IMR-90 (cell line): ENCODE results near the gene SMYD1. TPM values are rescaled to one million over a fixed set of nuclear protein-coding genes. Genes with fewer than 3 reads are reported as not detected.

ENCODE experiments used
- ATAC-seq: fragments of 200-7000 bp; cut with Tn5 transposase; 2 replicates; pipeline ENCODE4 v1.9.1; 2020; ENCODE audit warnings: low read depth, mild to moderate bottlenecking, moderate library complexity
- BruUV-seq: library from RNA; stranded (reverse); fragments of 400-500 nt; replicated peaks from 2 replicates; lab custom pipeline; 2021; lab: Mats Ljungman, UMichigan
- CTCF ChIA-PET: fragments of 300-600 bp; formaldehyde crosslinking; extraction: SDS; loops from one replicate; lab custom pipeline; 2021; ENCODE audit warnings: antibody characterized with exemption; lab: Yijun Ruan, JAX
- POLR2A ChIA-PET: fragments of 300-600 bp; sonication (Branson Sonifier 250); formaldehyde crosslinking; loops from one replicate; lab custom pipeline; 2022; ENCODE audit warnings: antibody characterized with exemption; ENCODE audit not compliant: unreplicated experiment; lab: Charles Lee
- DNase-seq: peaks from one replicate; pipeline ENCODE4 v3.0.0; 2013
- H2AFZ ChIP-seq: replicated peaks from 2 replicates; pipeline ENCODE3; 2013; ENCODE audit warnings: low read length, mild to moderate bottlenecking; ENCODE audit not compliant: poor library complexity
- H2AK5ac ChIP-seq: 2 replicates; pipeline ENCODE4 v1.6.1; 2013; ENCODE audit warnings: low read depth, low read length, inconsistent platforms
- H2AK9ac ChIP-seq: replicated peaks from 2 replicates; pipeline ENCODE3; 2013; ENCODE audit warnings: mild to moderate bottlenecking, low read depth, low read length, moderate library complexity; ENCODE audit not compliant: poor library complexity
- H2BK120ac ChIP-seq: 2 replicates; pipeline ENCODE4 v1.6.1; 2013; ENCODE audit warnings: low read depth, low read length, inconsistent platforms
- H2BK15ac ChIP-seq: 3 replicates; pipeline ENCODE4 v1.6.1; 2013; ENCODE audit warnings: low read depth, low read length, inconsistent platforms
- H2BK20ac ChIP-seq: 2 replicates; pipeline ENCODE4 v1.6.1; 2013; ENCODE audit warnings: low read depth, mild to moderate bottlenecking, inconsistent platforms, low read length, moderate library complexity
- H2BK5ac ChIP-seq: 2 replicates; pipeline ENCODE4 v1.6.1; 2013; ENCODE audit warnings: mild to moderate bottlenecking, low read depth, low read length, inconsistent platforms; ENCODE audit not compliant: poor library complexity, severe bottlenecking
- H3K14ac ChIP-seq: replicated peaks from 2 replicates; pipeline ENCODE4 v1.6.1; 2013; ENCODE audit warnings: low read depth, low read length, inconsistent platforms
- H3K18ac ChIP-seq: 2 replicates; pipeline ENCODE4 v1.6.1; 2013; ENCODE audit warnings: low read depth, low read length, control low read depth
- H3K23ac ChIP-seq: 2 replicates; pipeline ENCODE4 v1.6.1; 2013; ENCODE audit warnings: low read depth, low read length, inconsistent platforms
- H3K27ac ChIP-seq: 2 replicates; pipeline ENCODE4 v1.5.1; 2013; ENCODE audit warnings: mild to moderate bottlenecking, control low read depth, low read length; ENCODE audit not compliant: insufficient read depth
- H3K27me3 ChIP-seq: 2 replicates; pipeline ENCODE4 v1.6.1; 2013; ENCODE audit warnings: low read length; ENCODE audit not compliant: control insufficient read depth, insufficient read depth
- H3K36me3 ChIP-seq: 2 replicates; pipeline ENCODE4 v1.6.1; 2013; ENCODE audit warnings: low read length, mixed read lengths; ENCODE audit not compliant: control insufficient read depth, insufficient read depth
- H3K4ac ChIP-seq: 2 replicates; pipeline ENCODE4 v1.6.1; 2013; ENCODE audit warnings: low read depth, low read length, inconsistent platforms
- H3K4me1 ChIP-seq: 2 replicates; pipeline ENCODE4 v1.6.1; 2013; ENCODE audit warnings: low read length, mixed read lengths; ENCODE audit not compliant: control insufficient read depth, insufficient read depth
- H3K4me2 ChIP-seq: 2 replicates; pipeline ENCODE4 v1.6.1; 2013; ENCODE audit warnings: low read depth, mild to moderate bottlenecking, control low read depth, low read length, moderate library complexity
- H3K4me3 ChIP-seq: 2 replicates; pipeline ENCODE4 v1.5.1; 2013; ENCODE audit warnings: low read depth, mild to moderate bottlenecking, control low read depth, low read length, moderate library complexity; ENCODE audit not compliant: insufficient read depth
- H3K56ac ChIP-seq: 2 replicates; pipeline ENCODE4 v1.6.1; 2013; ENCODE audit warnings: low read length, inconsistent platforms; ENCODE audit not compliant: insufficient read depth; ENCODE audit errors: extremely low read depth
- H3K79me1 ChIP-seq, 2 experiments: 2 replicates each; pipeline ENCODE4 v1.6.1; 2013; ENCODE audit warnings: low read length in 2 of 2, inconsistent platforms in 1 of 2, low read depth in 1 of 2
- H3K9ac ChIP-seq: 2 replicates; pipeline ENCODE4 v1.6.1; 2013; ENCODE audit warnings: low read depth, low read length, control low read depth
- H3K9me1 ChIP-seq: 2 replicates; pipeline ENCODE4 v1.6.1; 2013; ENCODE audit warnings: low read length, inconsistent platforms; ENCODE audit not compliant: insufficient read depth
- H3K9me3 ChIP-seq: 2 replicates; pipeline ENCODE4 v1.6.1; 2013; ENCODE audit warnings: low read length; ENCODE audit not compliant: control insufficient read depth, insufficient read depth
- H4K20me1 ChIP-seq: 2 replicates; pipeline ENCODE4 v1.6.1; 2013; ENCODE audit warnings: low read length, inconsistent platforms; ENCODE audit not compliant: insufficient read depth
- H4K5ac ChIP-seq: 2 replicates; pipeline ENCODE4 v1.6.1; 2013; ENCODE audit warnings: mild to moderate bottlenecking, low read depth, low read length, control low read depth
- H4K8ac ChIP-seq, 2 experiments: 2 replicates each; pipeline ENCODE4 v1.6.1; 2013; ENCODE audit warnings: low read depth in 2 of 2, low read length in 2 of 2, control low read depth in 1 of 2, inconsistent platforms in 1 of 2
- H4K91ac ChIP-seq: 2 replicates; pipeline ENCODE4 v1.6.1; 2013; ENCODE audit warnings: low read depth, low read length, inconsistent platforms; ENCODE audit not compliant: insufficient read depth
- FOS ChIP-seq: fragments of 150-350 bp; IDR thresholded peaks from 2 replicates; pipeline ENCODE4 v1.6.1; 2016; ENCODE audit warnings: low read depth, low read length
- WGBS, 2 experiments: methylation state at CpG; one replicate each; pipeline versions ENCODE4 v1.1.5 to v1.1.7; 2013; ENCODE audit warnings: missing lambda C conversion rate in 2 of 2; ENCODE audit not compliant: insufficient read length in 1 of 2; ENCODE audit errors: extremely low coverage in 2 of 2; 5-methylcytosine and 5-hydroxymethylcytosine counted together
- dilution Hi-C: fragments of 300-500 bp; cut with HindIII; formaldehyde crosslinking; loops from one replicate; pipeline ENCODE4 v1.14.3; 2018; ENCODE audit warnings: low sequenced_read_pairs; ENCODE audit not compliant: unreplicated experiment
- in situ Hi-C: fragments of 300-500 bp; cut with MboI; formaldehyde crosslinking; loops from 3 replicates; pipeline ENCODE4 v1.14.3; 2019; ENCODE audit warnings: low sequenced_read_pairs, inconsistent platforms, mixed read lengths
- intact Hi-C: fragments of 100-400 bp; cut with micrococcal nuclease; formaldehyde crosslinking; loops from 2 replicates; pipeline ENCODE4 v1.10.0; 2022
- polyA plus RNA-seq, 3 experiments: library from polyadenylated mRNA; depleted of rRNA; stranded (reverse); fragments of >200 nt; gene quantifications; 2 replicates each; pipeline ENCODE4 v1.2.3, GENCODE V29; 2012; ENCODE audit warnings: low replicate concordance in 1 of 3
- total RNA-seq: library from RNA; depleted of rRNA; stranded (reverse); fragments of >200 nt; gene quantifications from 2 replicates; pipeline ENCODE4 v1.2.3, GENCODE V29; 2012
- TF ChIP-seq, protein P1 (sequence below): fragments of 150-350 bp; IDR thresholded peaks from 2 replicates; pipeline ENCODE4 v1.6.1; 2017; ENCODE audit warnings: mild to moderate bottlenecking, antibody characterized with exemption, low read length, low read depth

SMYD1 gene
- total and polyA plus RNA-seq, 2 of the 4 experiments (the other 2 are of a cell fraction): not detected

GRCh38 chr2:88133875-88134274, 66.2 kb downstream of the SMYD1 start:
- H4K5ac ChIP-seq: no peak overlapping the region
- DNase-seq (no peak), ATAC-seq (no peak)
- TF ChIP-seq, protein P1, sequence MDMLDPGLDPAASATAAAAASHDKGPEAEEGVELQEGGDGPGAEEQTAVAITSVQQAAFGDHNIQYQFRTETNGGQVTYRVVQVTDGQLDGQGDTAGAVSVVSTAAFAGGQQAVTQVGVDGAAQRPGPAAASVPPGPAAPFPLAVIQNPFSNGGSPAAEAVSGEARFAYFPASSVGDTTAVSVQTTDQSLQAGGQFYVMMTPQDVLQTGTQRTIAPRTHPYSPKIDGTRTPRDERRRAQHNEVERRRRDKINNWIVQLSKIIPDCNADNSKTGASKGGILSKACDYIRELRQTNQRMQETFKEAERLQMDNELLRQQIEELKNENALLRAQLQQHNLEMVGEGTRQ: no peak
- TF ChIP-seq FOS: no peak
- POLR2A ChIA-PET: no interaction called here
- BruUV-seq: no TSS peak
- H3K4me2 ChIP-seq: no peak overlapping the region
- no peak overlapping the region for H2AK9ac ChIP-seq
- no peaks in the 10 kb centered on the region; the same call in none of the 2 replicates for H3K27me3 ChIP-seq
- H3K9ac ChIP-seq: no peak overlapping the region
- no peak overlapping the region for H3K56ac ChIP-seq
- H2BK20ac ChIP-seq: no peak overlapping the region
- H3K4me3 ChIP-seq: no peak overlapping the region
- no peaks in the 10 kb centered on the region for H3K36me3 ChIP-seq
- no peak overlapping the region for H3K27ac ChIP-seq
- no peak overlapping the region for H3K18ac ChIP-seq
- H2BK120ac ChIP-seq: no peak overlapping the region
- in situ Hi-C loops (no loop called here), intact Hi-C loops (no loop called here), dilution Hi-C loops (no loop called here)
- no peaks in the 10 kb centered on the region for H4K20me1 ChIP-seq
- no peaks in the 10 kb centered on the region for H3K4me1 ChIP-seq
- H3K14ac ChIP-seq: no peak overlapping the region
- H2BK5ac ChIP-seq: no peak overlapping the region
- H3K23ac ChIP-seq: no peak overlapping the region
- no peak overlapping the region for H2AK5ac ChIP-seq
- H4K91ac ChIP-seq: no peak overlapping the region
- WGBS, 2 experiments: no CpG with 5 or more reads among the region's 3 CpGs
- no peaks in the 10 kb centered on the region for H3K9me1 ChIP-seq
- CTCF ChIA-PET: no interaction called here
- no peak overlapping the region for H4K8ac ChIP-seq
- no peak overlapping the region for H2AFZ ChIP-seq
- H3K9me3 ChIP-seq: no peaks in the 10 kb centered on the region
- no peak overlapping the region for H2BK15ac ChIP-seq
- no peak overlapping the region for H3K4ac ChIP-seq
- H3K79me1 ChIP-seq: no peaks in the 10 kb centered on the region
